Measurements from ENCODE around the gene DSE. TPM values are rescaled to one million over a fixed set of nuclear protein-coding genes. Genes with fewer than 3 reads are reported as not detected.

The DSE gene
- total RNA-seq, 1 experiment from 2014 or later: 38.5 TPM

DNA sequence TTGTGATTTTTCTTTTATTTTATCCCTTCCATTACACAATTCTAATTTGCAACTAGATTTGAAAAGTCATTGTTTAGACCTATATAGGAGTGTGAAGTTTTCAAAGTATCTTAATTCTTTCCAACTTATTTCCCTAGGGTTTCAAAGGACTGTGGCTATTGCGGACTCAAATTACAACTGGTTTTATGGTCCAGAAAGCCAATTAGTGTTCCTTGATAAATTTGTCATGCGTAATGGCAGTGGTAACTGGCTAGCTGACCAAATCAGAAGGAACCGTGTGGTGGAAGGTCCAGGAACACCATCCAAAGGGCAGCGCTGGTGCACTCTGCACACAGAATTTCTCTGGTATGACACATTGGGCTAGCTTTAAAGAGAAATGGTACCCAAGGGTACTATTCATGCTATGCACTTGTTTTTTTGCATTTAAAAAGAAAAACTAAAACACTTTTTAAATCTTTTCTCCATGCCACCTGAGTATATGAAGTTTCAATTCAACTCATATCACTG is 62.5 kb downstream of the DSE start:
- Histone ChIP-seq H3K9me2 (ENCODE audit: insufficient read depth) (no peaks in the 10 kb centered on the region), H3K36me3 (ENCODE audit: control insufficient read depth in 1 of 2, insufficient read depth in 2 of 2, low read length in 2 of 2) (peaks cover 0 to 4% of the 10 kb centered on the region in 2 experiments; a peak in 2 of 4 replicates), H4K20me1 (ENCODE audit: insufficient read depth) (no peaks in the 10 kb centered on the region), H3K9ac (ENCODE audit: low read length) (no peak overlapping the region), H3K4me1 (ENCODE audit: control insufficient read depth in 1 of 2, insufficient read depth in 2 of 2, low read length in 2 of 2) (no peaks in the 10 kb centered on the region), H3K9me3 (ENCODE audit: control insufficient read depth in 1 of 2, insufficient read depth in 1 of 2, low read depth in 1 of 2, low read length in 2 of 2) (no peaks in the 10 kb centered on the region), H3K27me3 (ENCODE audit: insufficient read depth, low read length) (no peaks in the 10 kb centered on the region), H3K79me2 (ENCODE audit: insufficient read depth, low read length) (no peaks in the 10 kb centered on the region), H2AFZ (ENCODE audit: low read depth, low read length, poor library complexity, severe bottlenecking) (no peak overlapping the region), H3K27ac (ENCODE audit: low read depth, low read length) (no peak overlapping the region), H3K4me2 (ENCODE audit: low read length) (no peak overlapping the region), H3K4me3 (replicated peaks in 1 of 2; ENCODE audit: low read depth in 1 of 2, low read length in 2 of 2) (no peak overlapping the region)
- intact Hi-C loops (cut with micrococcal nuclease): no loop called here
- RAD21 ChIA-PET (ENCODE audit: low non-redundant PET in 1 of 2, low total read pairs in 2 of 2, uncharacterized antibody in 2 of 2, unreplicated experiment in 2 of 2): no interaction called here
- no TSS peak for BruUV-seq (replicated peaks)
- TF ChIP-seq SP1 (IDR thresholded peaks at IDR 0.05; ENCODE audit: low read depth) (no peak), SIN3A (IDR thresholded peaks at IDR 0.05; ENCODE audit: low read depth) (no peak), SRF (IDR thresholded peaks at IDR 0.05; ENCODE audit: low read depth) (no peak), EGR1 (IDR thresholded peaks at IDR 0.05; ENCODE audit: low read depth) (no peak), TCF7L2 (IDR thresholded peaks at IDR 0.05; ENCODE audit: borderline replicate concordance, extremely low read depth, insufficient read depth, insufficient read length) (no peak), JUND (IDR thresholded peaks at IDR 0.05) (no peak), ZNF274 (IDR thresholded peaks at IDR 0.05; ENCODE audit: low read depth, low read length) (no peak), ELF1 (IDR thresholded peaks at IDR 0.05; ENCODE audit: borderline replicate concordance, low read depth) (no peak), CBX3 (IDR thresholded peaks at IDR 0.05; ENCODE audit: low read depth) (no peak), RAD21 (IDR thresholded peaks at IDR 0.05; ENCODE audit: low read depth) (no peak), EZH2phosphoT487 (IDR thresholded peaks at IDR 0.05; ENCODE audit: borderline replicate concordance) (no peak), EZH2 (IDR thresholded peaks at IDR 0.05) (no peak), ZFX (IDR thresholded peaks at IDR 0.05) (no peak), CEBPB (IDR thresholded peaks at IDR 0.05; ENCODE audit: low read depth) (no peak), POLR2A (IDR thresholded peaks at IDR 0.05; ENCODE audit: borderline replicate concordance, extremely low read depth, insufficient read depth, insufficient read length) (no peak)
- TF ChIP-seq, protein P1, sequence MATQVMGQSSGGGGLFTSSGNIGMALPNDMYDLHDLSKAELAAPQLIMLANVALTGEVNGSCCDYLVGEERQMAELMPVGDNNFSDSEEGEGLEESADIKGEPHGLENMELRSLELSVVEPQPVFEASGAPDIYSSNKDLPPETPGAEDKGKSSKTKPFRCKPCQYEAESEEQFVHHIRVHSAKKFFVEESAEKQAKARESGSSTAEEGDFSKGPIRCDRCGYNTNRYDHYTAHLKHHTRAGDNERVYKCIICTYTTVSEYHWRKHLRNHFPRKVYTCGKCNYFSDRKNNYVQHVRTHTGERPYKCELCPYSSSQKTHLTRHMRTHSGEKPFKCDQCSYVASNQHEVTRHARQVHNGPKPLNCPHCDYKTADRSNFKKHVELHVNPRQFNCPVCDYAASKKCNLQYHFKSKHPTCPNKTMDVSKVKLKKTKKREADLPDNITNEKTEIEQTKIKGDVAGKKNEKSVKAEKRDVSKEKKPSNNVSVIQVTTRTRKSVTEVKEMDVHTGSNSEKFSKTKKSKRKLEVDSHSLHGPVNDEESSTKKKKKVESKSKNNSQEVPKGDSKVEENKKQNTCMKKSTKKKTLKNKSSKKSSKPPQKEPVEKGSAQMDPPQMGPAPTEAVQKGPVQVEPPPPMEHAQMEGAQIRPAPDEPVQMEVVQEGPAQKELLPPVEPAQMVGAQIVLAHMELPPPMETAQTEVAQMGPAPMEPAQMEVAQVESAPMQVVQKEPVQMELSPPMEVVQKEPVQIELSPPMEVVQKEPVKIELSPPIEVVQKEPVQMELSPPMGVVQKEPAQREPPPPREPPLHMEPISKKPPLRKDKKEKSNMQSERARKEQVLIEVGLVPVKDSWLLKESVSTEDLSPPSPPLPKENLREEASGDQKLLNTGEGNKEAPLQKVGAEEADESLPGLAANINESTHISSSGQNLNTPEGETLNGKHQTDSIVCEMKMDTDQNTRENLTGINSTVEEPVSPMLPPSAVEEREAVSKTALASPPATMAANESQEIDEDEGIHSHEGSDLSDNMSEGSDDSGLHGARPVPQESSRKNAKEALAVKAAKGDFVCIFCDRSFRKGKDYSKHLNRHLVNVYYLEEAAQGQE (IDR thresholded peaks at IDR 0.05; ENCODE audit: low read depth): no peak
- TF ChIP-seq, protein P2, sequence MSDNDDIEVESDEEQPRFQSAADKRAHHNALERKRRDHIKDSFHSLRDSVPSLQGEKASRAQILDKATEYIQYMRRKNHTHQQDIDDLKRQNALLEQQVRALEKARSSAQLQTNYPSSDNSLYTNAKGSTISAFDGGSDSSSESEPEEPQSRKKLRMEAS (IDR thresholded peaks at IDR 0.05): no peak
- TF ChIP-seq, protein P3, sequence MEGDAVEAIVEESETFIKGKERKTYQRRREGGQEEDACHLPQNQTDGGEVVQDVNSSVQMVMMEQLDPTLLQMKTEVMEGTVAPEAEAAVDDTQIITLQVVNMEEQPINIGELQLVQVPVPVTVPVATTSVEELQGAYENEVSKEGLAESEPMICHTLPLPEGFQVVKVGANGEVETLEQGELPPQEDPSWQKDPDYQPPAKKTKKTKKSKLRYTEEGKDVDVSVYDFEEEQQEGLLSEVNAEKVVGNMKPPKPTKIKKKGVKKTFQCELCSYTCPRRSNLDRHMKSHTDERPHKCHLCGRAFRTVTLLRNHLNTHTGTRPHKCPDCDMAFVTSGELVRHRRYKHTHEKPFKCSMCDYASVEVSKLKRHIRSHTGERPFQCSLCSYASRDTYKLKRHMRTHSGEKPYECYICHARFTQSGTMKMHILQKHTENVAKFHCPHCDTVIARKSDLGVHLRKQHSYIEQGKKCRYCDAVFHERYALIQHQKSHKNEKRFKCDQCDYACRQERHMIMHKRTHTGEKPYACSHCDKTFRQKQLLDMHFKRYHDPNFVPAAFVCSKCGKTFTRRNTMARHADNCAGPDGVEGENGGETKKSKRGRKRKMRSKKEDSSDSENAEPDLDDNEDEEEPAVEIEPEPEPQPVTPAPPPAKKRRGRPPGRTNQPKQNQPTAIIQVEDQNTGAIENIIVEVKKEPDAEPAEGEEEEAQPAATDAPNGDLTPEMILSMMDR (IDR thresholded peaks at IDR 0.05 in 2 of 3, conservative IDR thresholded peaks at IDR 0.05 in 1 of 3; ENCODE audit: borderline replicate concordance in 1 of 3, insufficient read depth in 1 of 3, low read depth in 2 of 3, low read length in 2 of 3): no peak
- TF ChIP-seq, protein P4, sequence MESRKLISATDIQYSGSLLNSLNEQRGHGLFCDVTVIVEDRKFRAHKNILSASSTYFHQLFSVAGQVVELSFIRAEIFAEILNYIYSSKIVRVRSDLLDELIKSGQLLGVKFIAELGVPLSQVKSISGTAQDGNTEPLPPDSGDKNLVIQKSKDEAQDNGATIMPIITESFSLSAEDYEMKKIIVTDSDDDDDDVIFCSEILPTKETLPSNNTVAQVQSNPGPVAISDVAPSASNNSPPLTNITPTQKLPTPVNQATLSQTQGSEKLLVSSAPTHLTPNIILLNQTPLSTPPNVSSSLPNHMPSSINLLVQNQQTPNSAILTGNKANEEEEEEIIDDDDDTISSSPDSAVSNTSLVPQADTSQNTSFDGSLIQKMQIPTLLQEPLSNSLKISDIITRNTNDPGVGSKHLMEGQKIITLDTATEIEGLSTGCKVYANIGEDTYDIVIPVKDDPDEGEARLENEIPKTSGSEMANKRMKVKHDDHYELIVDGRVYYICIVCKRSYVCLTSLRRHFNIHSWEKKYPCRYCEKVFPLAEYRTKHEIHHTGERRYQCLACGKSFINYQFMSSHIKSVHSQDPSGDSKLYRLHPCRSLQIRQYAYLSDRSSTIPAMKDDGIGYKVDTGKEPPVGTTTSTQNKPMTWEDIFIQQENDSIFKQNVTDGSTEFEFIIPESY (IDR thresholded peaks at IDR 0.05; ENCODE audit: extremely low read depth, insufficient replicate concordance, low read length): no peak
- POLR2A ChIA-PET: no interaction called here
- CTCF ChIA-PET: interaction anchor here (1.4 kb wide), 1 partner anchor 146 kb away, joined by 3 read pairs; no protein-coding TSS in a partner anchor
- DNase-seq (ENCODE audit: low read depth, low spot score) (no peak), ATAC-seq (no peak)
